ENCODE data around the gene FIGLA.

- TF ChIP-seq POLR2AphosphoS5 (IDR thresholded peaks at IDR 0.05; ENCODE audit: low read depth, low read length) (no peak), TAF1 (IDR thresholded peaks at IDR 0.05; ENCODE audit: low read depth, low read length) (no peak), POLR2A (IDR thresholded peaks at IDR 0.05; ENCODE audit: low read depth, low read length) (no peak)
Measured at GRCh38 chr2:70823249-70823648, 32.8 kb upstream of the FIGLA start.
